ENCODE measurements around the gene CHAT. TPM values are rescaled to one million over a fixed set of nuclear protein-coding genes. Genes with fewer than 3 reads are reported as not detected.

The CHAT gene
- total RNA-seq, 2 experiments from 2014 or later, result not detected

DNA sequence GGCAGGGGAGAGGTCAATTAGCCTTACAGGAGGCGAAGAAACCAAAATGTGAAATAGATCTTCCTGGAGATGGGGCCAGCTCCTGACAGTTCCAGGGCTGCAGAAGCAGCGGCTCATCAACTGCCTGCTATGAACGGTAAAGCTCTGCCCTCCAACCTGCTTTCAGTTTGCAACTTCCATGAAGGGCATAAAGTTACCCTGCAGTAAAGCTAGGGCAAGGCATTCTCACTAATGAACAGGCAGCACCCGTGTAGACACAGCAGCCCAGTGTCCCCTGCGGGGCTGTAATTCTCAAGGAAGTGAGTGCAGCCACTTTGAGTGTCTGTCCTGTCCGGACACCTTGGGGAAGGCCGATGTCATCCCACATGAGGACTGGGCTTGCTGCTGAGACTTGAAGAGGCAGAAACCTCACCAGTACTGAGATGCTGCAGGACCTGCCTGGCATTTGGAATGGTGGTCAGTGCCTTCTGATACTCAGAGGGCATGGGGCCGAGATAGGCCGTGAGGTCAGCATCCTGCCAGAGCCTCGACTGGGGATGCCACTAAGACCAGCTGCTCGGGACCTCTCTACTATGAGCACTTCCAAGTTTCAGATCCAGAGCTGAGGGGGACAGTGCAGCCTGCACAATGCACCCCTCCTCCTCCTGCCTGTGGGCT, 39.6 kb downstream of the CHAT start:
- Histone ChIP-seq H3K4me1 (ENCODE audit: insufficient read depth, low read length) (peaks cover 4% of the 10 kb centered on the region), H3K9me3 (ENCODE audit: control insufficient read depth in 1 of 2, insufficient read depth in 1 of 2, low read length in 2 of 2) (peaks cover under 1 to 5% of the 10 kb centered on the region in 2 experiments), H3K27me3 (ENCODE audit: control insufficient read depth in 1 of 2, insufficient read depth in 2 of 2, low read length in 2 of 2) (peaks cover 2 to 4% of the 10 kb centered on the region in 2 experiments), H3K36me3 (ENCODE audit: insufficient read depth, low read length) (no peaks in the 10 kb centered on the region), H3K4me3 (ENCODE audit: low read length) (no peak overlapping the region), H3K27ac (ENCODE audit: low read depth in 1 of 2, low read length in 2 of 2) (no peak overlapping the region)
- TF ChIP-seq, protein P1, sequence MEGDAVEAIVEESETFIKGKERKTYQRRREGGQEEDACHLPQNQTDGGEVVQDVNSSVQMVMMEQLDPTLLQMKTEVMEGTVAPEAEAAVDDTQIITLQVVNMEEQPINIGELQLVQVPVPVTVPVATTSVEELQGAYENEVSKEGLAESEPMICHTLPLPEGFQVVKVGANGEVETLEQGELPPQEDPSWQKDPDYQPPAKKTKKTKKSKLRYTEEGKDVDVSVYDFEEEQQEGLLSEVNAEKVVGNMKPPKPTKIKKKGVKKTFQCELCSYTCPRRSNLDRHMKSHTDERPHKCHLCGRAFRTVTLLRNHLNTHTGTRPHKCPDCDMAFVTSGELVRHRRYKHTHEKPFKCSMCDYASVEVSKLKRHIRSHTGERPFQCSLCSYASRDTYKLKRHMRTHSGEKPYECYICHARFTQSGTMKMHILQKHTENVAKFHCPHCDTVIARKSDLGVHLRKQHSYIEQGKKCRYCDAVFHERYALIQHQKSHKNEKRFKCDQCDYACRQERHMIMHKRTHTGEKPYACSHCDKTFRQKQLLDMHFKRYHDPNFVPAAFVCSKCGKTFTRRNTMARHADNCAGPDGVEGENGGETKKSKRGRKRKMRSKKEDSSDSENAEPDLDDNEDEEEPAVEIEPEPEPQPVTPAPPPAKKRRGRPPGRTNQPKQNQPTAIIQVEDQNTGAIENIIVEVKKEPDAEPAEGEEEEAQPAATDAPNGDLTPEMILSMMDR (IDR thresholded peaks at IDR 0.05), result no peak
- no peak overlapping the region for H3K27ac Mint-ChIP-seq
- POLR2A ChIA-PET, result no interaction called here
- no peak for ATAC-seq (ENCODE audit: poor library complexity)
- no peak for DNase-seq
- no peak overlapping the region for H3K4me3 Mint-ChIP-seq
- CTCF ChIA-PET, result no interaction called here
- H3K27me3 Mint-ChIP-seq, result peaks cover 20% of the 10 kb centered on the region
- no peaks in the 10 kb centered on the region for H3K36me3 Mint-ChIP-seq (ENCODE audit: low read depth)
- no peaks in the 10 kb centered on the region for H3K4me1 Mint-ChIP-seq (ENCODE audit: low read depth)
- peaks cover 5% of the 10 kb centered on the region for H3K9me3 Mint-ChIP-seq
- intact Hi-C loops (cut with DNase I, micrococcal nuclease), result no loop called here

DNA sequence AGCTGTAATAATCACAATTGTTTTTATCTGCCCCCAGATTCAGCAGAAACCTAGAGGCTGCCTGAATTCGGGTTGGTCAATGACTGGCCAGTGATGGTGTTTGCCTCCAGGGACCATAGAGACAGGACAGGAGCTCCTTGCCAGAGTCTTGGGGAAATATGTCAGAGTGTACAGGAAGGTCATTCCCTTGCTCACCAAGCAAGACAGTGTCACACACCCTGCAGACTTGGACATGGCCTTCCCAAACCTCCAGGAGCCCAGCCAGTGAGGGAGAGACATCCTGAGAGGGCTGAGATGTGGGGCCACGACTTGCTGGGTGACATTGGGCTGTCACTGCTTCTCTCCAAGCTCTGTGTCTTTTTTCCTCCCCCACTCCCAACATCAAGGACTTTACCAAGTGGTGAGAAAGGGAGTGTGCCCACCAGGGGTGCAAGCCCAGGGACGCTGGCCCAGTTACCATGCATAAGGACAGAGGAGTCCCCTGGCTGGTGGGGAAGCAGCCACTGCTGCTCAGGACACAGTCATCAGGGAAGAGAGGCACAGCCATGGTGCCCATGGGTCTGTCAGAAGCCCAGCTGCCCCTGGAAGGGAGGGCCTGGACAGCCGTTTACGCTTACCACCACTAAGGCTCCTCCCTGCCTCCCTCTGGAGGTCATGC, 40.3 kb downstream of the CHAT start:
- H3K27ac ChIP-seq (ENCODE audit: low read depth in 1 of 2, low read length in 2 of 2), result no peak overlapping the region
- CTCF ChIA-PET, result no interaction called here
- ATAC-seq (ENCODE audit: poor library complexity) (no peak), DNase-seq (no peak)
- no peaks in the 10 kb centered on the region for H3K36me3 ChIP-seq (ENCODE audit: insufficient read depth, low read length)
- peaks cover 4% of the 10 kb centered on the region for H3K4me1 ChIP-seq (ENCODE audit: insufficient read depth, low read length)
- H3K4me3 ChIP-seq (ENCODE audit: low read length), result no peak overlapping the region
- Mint-ChIP-seq H3K4me3 (no peak overlapping the region), H3K4me1 (ENCODE audit: low read depth) (no peaks in the 10 kb centered on the region), H3K36me3 (ENCODE audit: low read depth) (no peaks in the 10 kb centered on the region), H3K9me3 (peaks cover 11% of the 10 kb centered on the region), H3K27me3 (peaks cover 20% of the 10 kb centered on the region), H3K27ac (no peak overlapping the region)
- POLR2A ChIA-PET, result no interaction called here
- TF ChIP-seq, protein P1 (IDR thresholded peaks at IDR 0.05), result no peak
- peaks cover 2 to 4% of the 10 kb centered on the region in 2 experiments for H3K27me3 ChIP-seq (ENCODE audit: control insufficient read depth in 1 of 2, insufficient read depth in 2 of 2, low read length in 2 of 2)
- H3K9me3 ChIP-seq (ENCODE audit: control insufficient read depth in 1 of 2, insufficient read depth in 1 of 2, low read length in 2 of 2), result peaks cover 5 to 8% of the 10 kb centered on the region in 2 experiments
- intact Hi-C loops (cut with DNase I, micrococcal nuclease), result no loop called here

GRCh38 chr10:49655099-49655498, 41.3 kb downstream of the CHAT start:
- Histone ChIP-seq H3K27me3 (ENCODE audit: control insufficient read depth in 1 of 2, insufficient read depth in 2 of 2, low read length in 2 of 2) (peaks cover 2 to 4% of the 10 kb centered on the region in 2 experiments), H3K9me3 (ENCODE audit: control insufficient read depth in 1 of 2, insufficient read depth in 1 of 2, low read length in 2 of 2) (peaks cover 5 to 17% of the 10 kb centered on the region in 2 experiments), H3K36me3 (ENCODE audit: insufficient read depth, low read length) (no peaks in the 10 kb centered on the region), H3K27ac (ENCODE audit: low read depth in 1 of 2, low read length in 2 of 2) (no peak overlapping the region), H3K4me1 (ENCODE audit: insufficient read depth, low read length) (no peaks in the 10 kb centered on the region), H3K4me3 (ENCODE audit: low read length) (no peak overlapping the region)
- ChIA-PET POLR2A (no interaction called here), CTCF (no interaction called here)
- Mint-ChIP-seq H3K27ac (no peak overlapping the region), H3K4me3 (no peak overlapping the region), H3K36me3 (ENCODE audit: low read depth) (no peaks in the 10 kb centered on the region), H3K4me1 (ENCODE audit: low read depth) (no peaks in the 10 kb centered on the region), H3K27me3 (peaks cover 20% of the 10 kb centered on the region), H3K9me3 (peaks cover 13% of the 10 kb centered on the region)
- intact Hi-C loops (cut with DNase I, micrococcal nuclease), result no loop called here
- ATAC-seq (ENCODE audit: poor library complexity), result no peak
- no peak for DNase-seq
- TF ChIP-seq, protein P1 (IDR thresholded peaks at IDR 0.05), result no peak

All from CD4-positive, alpha-beta T cell (primary cell).